SKM-1 treated with dmso at 0.1 percent for 144 hours (cell line): Measurements from ENCODE around the gene PRELID1.
"Not testable (repeated sequence)": the region's sequence is repeated elsewhere in the genome, so short reads cannot be mapped to it uniquely, and the experiment has no call there.

Experiments used
- DNase-seq: peaks from one replicate; lab custom pipeline; 2025; ENCODE audit not compliant: unreplicated experiment; lab: John Stamatoyannopoulos, UW

Gene PRELID1

GRCh38 chr5:177303121-177303924 is at the start of gene PRELID1, which contains the start of gene RAB24:
Gene PRELID1 (plus strand): TSS chr5:177303799. CDS start chr5:177303986, 187 bp downstream.
Gene RAB24 (minus strand): TSS chr5:177303719. CDS start chr5:177303288, 431 bp downstream.
- peak; percentile 66 for DNase-seq

DNA sequence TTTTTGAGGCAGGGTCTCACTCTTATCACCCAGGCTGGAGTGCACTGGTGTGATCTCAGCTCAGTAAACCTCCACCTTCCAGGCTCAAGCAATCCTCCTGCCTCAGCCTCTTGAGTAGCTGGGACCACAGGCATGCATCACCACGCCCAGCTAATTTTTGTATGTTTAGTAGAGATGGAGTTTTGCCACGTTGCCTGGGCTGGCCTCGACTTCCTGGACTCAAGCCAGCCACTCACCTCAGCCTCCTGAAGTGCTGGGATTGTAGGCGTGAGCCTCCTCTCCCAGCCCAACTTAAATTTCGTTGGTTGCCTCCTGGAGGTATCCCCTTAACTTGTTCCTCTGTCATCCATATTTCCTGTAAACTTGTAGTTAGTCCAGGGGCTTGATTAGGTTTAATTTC is 47.3 kb upstream of the PRELID1 start:
- no peak for DNase-seq

GRCh38 chr5:177258711-177259110 is 44.9 kb upstream of the PRELID1 start:
- DNase-seq = not testable (repeated sequence)

- DNase-seq = no peak
Observed at GRCh38 chr5:177260961-177261360, 42.6 kb upstream of the PRELID1 start.

DNA sequence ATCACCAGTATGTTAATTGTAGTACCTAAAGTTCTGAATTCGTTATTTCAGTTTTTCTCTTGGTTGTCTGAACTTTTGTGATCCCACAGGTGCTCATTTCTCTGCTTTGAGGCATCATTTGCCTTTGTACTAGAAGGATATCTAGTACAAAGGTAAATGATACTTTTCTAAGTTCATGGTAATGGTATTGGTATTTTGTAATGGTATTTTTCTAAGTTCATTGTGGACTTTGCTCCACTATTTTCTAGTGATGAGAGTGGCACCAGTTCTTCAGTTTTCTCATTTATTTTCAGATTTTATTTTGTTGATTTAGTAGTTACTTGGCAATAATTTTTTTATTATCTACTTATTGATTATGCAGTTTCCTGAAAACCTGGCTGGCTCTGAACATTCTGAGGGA is 42.1 kb upstream of the PRELID1 start:
- no peak for DNase-seq

GRCh38 chr5:177264178-177264577 is 39.4 kb upstream of the PRELID1 start:
- DNase-seq = no peak

DNA sequence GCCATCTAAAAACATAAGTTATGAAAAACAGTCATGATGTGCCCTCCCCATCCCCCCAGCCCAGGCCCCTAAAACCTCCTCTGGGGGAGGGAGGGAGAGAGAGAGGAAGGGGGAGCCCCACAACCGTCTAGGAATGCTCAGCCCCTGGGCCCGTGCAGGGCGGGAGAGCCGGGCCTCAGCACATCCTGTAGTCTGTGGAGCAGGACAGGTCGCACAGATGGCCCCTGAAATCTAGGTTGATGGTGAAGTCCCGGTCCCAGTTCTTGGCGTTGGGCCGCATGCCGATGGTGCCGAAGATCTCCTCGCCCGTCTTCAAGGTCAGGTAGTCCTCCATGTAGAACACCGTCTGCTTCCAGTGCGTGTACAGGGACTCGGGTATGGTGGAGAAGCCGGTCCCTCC is 38.2 kb upstream of the PRELID1 start:
- no peak for DNase-seq

DNA sequence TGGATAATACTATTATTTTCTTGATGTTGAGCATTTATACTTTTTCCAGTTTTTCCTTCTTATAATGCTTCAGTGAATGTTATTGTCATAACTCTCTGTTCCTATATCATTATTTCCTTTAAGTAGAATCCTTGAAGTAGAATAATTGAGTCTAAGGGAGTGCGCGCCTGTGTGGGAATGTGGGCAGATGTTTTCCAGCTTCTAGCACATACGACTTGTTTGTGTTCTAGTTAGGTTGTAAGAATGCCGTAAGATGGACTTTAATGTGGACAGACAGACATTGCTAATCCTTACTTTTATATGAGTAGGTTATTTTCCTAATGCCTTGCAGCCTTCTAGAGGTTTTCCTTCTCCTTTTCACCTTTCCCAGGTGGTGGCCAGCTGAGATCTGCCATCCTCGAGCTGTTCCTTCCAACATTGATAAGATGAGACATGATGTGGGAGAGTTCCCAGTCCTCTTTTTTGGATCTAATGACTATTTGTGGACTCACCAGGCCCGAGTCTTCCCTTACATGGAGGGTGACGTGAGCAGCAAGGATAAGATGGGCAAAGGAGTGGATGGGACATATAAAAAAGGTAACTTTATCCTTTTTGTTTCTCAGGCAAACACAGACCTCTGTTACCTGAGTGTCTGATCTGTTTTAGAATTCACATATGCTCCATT is 34.2 kb upstream of the PRELID1 start:
- DNase-seq = no peak

DNA sequence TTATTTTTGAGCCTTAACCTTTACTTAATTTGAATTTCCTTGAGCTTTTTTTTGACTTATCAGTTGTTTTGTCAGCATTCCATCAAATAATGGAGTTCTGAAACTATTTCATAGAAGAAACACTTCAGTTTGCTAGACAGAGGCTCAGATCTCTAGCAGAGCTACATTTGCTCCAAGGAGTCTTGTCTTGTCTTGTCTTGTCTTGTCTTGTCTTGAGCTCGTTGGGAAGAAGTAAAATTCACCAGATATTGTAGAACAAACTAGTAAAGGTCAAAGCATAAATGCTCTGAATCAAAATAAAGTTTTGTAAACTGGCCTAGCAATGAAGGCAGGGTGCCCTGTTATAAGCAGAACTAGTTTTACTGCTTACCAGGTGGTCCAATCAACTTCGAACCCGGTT is 33.6 kb upstream of the PRELID1 start:
- no peak for DNase-seq

DNA sequence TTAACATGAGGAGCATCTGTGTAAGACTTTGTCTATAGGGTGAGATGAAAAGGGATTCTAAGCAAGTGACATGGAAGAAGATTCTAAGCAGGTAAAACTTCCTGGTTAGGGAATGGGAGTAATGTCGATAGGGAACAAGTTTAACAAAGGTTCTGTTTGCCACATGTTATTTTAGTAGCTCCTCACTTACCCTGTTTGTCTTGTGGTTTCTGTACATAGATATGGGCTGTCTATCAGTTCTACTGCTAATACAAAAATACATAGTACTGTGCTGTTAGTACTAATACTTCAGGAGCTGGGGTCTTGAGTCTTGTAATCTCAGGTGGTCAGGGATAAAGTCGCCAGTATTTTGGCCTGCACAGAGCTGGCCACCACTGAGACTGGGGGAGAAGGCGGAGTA is 32.9 kb upstream of the PRELID1 start:
- no peak for DNase-seq

GRCh38 chr5:177271113-177271512 is 32.5 kb upstream of the PRELID1 start:
- no peak for DNase-seq

DNA sequence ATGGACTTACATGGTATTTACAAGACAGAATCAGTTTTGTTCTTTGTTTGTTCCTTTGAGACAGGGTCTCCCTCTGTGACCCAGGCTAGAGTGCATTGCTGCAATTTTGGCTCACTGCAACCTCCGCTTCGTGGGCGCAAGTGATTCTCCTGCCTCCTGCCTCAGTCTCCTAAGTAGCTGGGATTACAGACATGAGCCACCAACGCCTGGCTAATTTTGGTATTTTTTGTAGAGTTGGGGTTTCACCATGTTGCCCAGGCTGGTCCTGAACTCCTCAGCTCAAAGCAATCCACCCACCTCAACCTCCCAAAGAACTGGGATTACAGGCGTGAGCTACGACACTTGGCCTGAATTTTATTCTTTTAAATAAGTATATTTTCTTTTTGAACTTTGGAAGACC is 27.7 kb upstream of the PRELID1 start:
- DNase-seq = no peak

GRCh38 chr5:177276886-177277285 is 26.7 kb upstream of the PRELID1 start:
- DNase-seq = no peak

DNA sequence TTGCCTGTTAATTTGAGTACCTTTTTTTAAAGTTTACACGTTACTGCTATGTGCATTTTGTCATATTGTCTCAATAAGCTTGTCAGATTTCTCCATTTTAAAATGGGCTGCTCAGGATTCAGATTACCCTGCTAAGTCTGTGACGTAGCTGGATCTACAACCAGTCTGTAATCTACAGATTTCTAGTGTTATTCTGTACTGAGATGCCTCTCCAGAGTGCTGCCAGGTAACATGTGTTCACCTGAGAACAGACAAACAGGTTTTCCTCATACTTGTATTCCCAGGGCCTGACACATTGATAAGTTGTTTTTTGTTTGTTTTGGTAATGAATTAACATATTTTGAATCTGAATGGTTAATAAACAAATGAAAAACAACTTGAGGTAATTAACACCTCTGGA is 15.4 kb upstream of the PRELID1 start:
- no peak for DNase-seq

DNA sequence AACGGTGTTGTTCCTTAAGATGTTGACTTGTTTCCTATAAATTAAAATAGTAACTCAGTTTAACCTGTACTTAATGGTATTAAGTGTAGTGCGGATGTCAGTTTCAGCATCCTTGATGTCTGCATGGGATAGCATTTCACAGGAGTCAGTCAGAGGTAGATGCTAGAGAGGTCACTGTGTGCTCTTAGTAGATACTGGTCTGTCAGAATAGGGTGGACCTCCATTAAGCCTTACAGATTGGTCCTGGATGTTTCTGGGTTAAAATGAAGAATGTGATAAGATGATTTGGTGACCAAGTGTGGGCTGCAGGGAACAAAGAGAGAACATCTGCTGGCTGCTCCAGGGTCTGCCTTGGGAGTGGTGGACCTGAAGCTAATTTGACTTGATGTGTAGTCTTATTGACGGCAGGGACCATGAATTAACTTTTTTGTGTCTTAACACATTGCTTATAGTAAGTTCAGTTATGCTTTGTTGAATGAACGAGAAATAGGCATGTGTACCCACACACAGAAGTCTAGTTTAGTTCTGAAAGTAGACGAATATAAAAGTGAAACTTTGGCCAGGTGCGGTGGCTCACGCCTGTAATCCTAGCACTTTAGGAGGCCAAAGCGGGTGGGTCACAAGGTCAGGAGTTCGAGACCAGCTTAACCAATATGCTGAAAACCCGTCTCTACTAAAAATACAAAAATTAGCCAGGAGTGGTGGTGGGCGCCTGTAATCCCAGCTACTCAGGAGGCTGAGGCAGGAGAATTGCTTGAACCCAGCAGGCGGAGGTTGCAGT is 12.6 kb upstream of the PRELID1 start:
- DNase-seq = no peak

DNA sequence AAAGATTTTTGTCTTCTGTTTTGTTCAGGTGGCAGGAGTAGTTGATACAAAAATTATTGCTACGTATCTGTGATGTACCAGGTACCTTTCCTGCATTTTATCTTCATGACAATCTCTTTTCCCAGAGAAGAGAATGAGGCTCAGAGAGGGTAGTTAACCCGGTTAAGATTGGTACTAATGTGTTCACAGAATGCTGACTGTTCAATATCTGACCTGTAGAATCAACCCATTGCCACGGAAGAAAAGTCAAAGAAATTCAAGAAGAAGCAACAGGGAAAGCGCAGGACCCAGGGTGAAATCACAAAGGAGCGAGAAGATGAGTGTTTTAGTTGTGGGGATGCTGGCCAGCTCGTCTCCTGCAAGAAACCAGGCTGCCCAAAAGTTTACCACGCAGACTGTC is 11.9 kb upstream of the PRELID1 start:
- no peak for DNase-seq

GRCh38 chr5:177293819-177294581 is 9.6 kb upstream of the PRELID1 start:
- no peak for DNase-seq

- DNase-seq = no peak
Observed at GRCh38 chr5:177294632-177295031, 9.0 kb upstream of the PRELID1 start.

DNA sequence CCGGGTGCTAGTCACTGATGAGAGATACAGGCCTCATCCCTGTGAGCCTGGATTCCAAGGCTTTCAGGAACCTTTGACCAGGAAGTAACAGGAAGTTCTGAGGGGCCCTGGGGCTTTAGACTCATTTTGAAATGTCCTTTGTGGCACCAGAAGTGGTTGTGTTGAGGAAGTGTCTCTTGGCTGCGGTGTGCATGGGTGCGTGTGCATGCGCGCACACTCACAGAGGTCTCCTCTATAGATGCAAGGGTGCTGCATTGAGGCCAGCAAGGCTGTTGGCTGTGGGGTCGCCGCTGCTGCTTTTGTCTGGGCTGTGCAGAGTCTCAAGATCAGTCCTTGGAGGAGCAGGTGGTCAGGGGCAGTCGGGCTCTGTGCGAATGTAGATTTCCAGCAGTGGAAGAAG is 7.7 kb upstream of the PRELID1 start:
- DNase-seq = peak; percentile 75

- DNase-seq = no peak
Observed at GRCh38 chr5:177296581-177296980, 7.0 kb upstream of the PRELID1 start.

- no peak for DNase-seq
Observed at GRCh38 chr5:177297922-177298321, 5.7 kb upstream of the PRELID1 start.
